GM18867 (cell line): ENCODE results near the gene MAGEC1.
"Not testable (repeated sequence)": the region's sequence is repeated elsewhere in the genome, so short reads cannot be mapped to it uniquely, and the experiment has no call there.

ENCODE experiments used
- ATAC-seq: cut with Tn5 transposase; IDR thresholded peaks from one replicate; pipeline ENCODE4 v1.9.1; 2021; ENCODE audit warnings: mild to moderate bottlenecking, moderate library complexity; ENCODE audit not compliant: unreplicated experiment

Gene MAGEC1

GRCh38 chrX:141903400-141904155, at the start of gene MAGEC1:
TSS of gene MAGEC1 (plus strand) at chrX:141903894. CDS start at chrX:141905073, 1,179 bp downstream.
- no peak for ATAC-seq

- no peak for ATAC-seq
These were observed 46.2 kb upstream of the MAGEC1 start for GRCh38 chrX:141857479-141857878.

GRCh38 chrX:141879616-141880015, 24.1 kb upstream of the MAGEC1 start:
- no peak for ATAC-seq

- not testable (repeated sequence) for ATAC-seq
These were observed 14.9 kb upstream of the MAGEC1 start for GRCh38 chrX:141888811-141889210.

- ATAC-seq = no peak
These were observed 9.0 kb upstream of the MAGEC1 start for GRCh38 chrX:141894733-141895132.

- no peak for ATAC-seq
These were observed 6.0 kb upstream of the MAGEC1 start for GRCh38 chrX:141897690-141898089.

- no peak for ATAC-seq
These were observed 1.3 kb upstream of the MAGEC1 start for GRCh38 chrX:141902366-141902765.

GRCh38 chrX:141904262-141904661, 568 bp downstream of the MAGEC1 start:
- ATAC-seq = no peak

- no peak for ATAC-seq
These were observed 14.1 kb downstream of the MAGEC1 start for GRCh38 chrX:141917801-141918200.

GRCh38 chrX:141924293-141924692, 20.6 kb downstream of the MAGEC1 start:
- ATAC-seq = no peak

- ATAC-seq = no peak
These were observed 24.7 kb downstream of the MAGEC1 start for GRCh38 chrX:141928432-141928831.

- no peak for ATAC-seq
These were observed 30.5 kb downstream of the MAGEC1 start for GRCh38 chrX:141934059-141934641.

- no peak for ATAC-seq
These were observed 32.0 kb downstream of the MAGEC1 start for GRCh38 chrX:141935645-141936044.

- no peak for ATAC-seq
These were observed 32.4 kb downstream of the MAGEC1 start for GRCh38 chrX:141936080-141936479.

- ATAC-seq = no peak
These were observed 37.5 kb downstream of the MAGEC1 start for GRCh38 chrX:141941234-141941633.

- ATAC-seq = no peak
These were observed 41.7 kb downstream of the MAGEC1 start for GRCh38 chrX:141945426-141945825.

GRCh38 chrX:141947350-141947749, 43.7 kb downstream of the MAGEC1 start:
- ATAC-seq = no peak

GRCh38 chrX:141952603-141953002, 48.9 kb downstream of the MAGEC1 start:
- ATAC-seq = no peak

GRCh38 chrX:141958675-141959074, 55.0 kb downstream of the MAGEC1 start:
- ATAC-seq = no peak
